ENCODE results near the gene EIF4G3.

EIF4G3 gene

DNA sequence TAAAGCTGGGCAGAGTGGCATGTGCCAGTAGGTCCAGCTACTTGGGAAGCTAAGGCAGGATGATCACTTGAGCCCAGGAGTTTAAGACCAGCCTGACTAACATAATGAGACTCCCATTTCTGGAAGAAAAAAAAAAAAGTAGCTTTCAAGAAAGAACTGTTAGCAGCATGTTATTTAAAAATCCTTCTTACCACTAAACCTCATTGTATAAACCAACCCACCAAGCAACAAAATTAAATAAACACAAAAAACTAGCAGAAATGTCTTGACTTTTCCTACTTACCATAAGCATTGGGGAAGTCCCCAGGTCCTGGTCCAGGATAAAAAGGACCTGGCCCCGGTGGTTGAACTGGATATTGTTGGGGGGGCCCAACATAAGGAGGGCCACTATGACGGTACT, 196.6 kb downstream of the EIF4G3 start (continued):
- TF ChIP-seq, protein P1, sequence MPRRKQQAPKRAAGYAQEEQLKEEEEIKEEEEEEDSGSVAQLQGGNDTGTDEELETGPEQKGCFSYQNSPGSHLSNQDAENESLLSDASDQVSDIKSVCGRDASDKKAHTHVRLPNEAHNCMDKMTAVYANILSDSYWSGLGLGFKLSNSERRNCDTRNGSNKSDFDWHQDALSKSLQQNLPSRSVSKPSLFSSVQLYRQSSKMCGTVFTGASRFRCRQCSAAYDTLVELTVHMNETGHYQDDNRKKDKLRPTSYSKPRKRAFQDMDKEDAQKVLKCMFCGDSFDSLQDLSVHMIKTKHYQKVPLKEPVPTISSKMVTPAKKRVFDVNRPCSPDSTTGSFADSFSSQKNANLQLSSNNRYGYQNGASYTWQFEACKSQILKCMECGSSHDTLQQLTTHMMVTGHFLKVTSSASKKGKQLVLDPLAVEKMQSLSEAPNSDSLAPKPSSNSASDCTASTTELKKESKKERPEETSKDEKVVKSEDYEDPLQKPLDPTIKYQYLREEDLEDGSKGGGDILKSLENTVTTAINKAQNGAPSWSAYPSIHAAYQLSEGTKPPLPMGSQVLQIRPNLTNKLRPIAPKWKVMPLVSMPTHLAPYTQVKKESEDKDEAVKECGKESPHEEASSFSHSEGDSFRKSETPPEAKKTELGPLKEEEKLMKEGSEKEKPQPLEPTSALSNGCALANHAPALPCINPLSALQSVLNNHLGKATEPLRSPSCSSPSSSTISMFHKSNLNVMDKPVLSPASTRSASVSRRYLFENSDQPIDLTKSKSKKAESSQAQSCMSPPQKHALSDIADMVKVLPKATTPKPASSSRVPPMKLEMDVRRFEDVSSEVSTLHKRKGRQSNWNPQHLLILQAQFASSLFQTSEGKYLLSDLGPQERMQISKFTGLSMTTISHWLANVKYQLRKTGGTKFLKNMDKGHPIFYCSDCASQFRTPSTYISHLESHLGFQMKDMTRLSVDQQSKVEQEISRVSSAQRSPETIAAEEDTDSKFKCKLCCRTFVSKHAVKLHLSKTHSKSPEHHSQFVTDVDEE (CRISPR knock-in tag; IDR thresholded peaks at IDR 0.05): no peak
- TF ChIP-seq ISL1 (CRISPR knock-in tag; IDR thresholded peaks at IDR 0.05) (no peak), ESRRG (CRISPR knock-in tag; IDR thresholded peaks at IDR 0.05) (no peak)

GRCh38 chr1:20978413-20978812, 198.3 kb downstream of the EIF4G3 start:
- peak; percentile 65 for ATAC-seq
- TF ChIP-seq ZNF70 (CRISPR knock-in tag; IDR thresholded peaks at IDR 0.05) (no peak), ISL1 (CRISPR knock-in tag; IDR thresholded peaks at IDR 0.05) (peak; percentile 75), SNAI2 (CRISPR knock-in tag; IDR thresholded peaks at IDR 0.05) (no peak), TCF4 (CRISPR knock-in tag; IDR thresholded peaks at IDR 0.05; ENCODE audit: borderline replicate concordance) (peak; percentile 27; the same call in 1 of the 2 replicates), ZFP3 (CRISPR knock-in tag; IDR thresholded peaks at IDR 0.05) (no peak), CSRNP3 (CRISPR knock-in tag; IDR thresholded peaks at IDR 0.05) (no peak), PPARA (CRISPR knock-in tag; IDR thresholded peaks at IDR 0.05; ENCODE audit: borderline replicate concordance) (no peak), ZNF565 (CRISPR knock-in tag; conservative IDR thresholded peaks at IDR 0.05; ENCODE audit: low read depth) (no peak)

GRCh38 chr1:20975668-20976067, 201.0 kb downstream of the EIF4G3 start:
- TF ChIP-seq SNAI2 (CRISPR knock-in tag; IDR thresholded peaks at IDR 0.05) (no peak), ARNTL (CRISPR knock-in tag; IDR thresholded peaks at IDR 0.05; ENCODE audit: borderline replicate concordance, low read depth) (no peak), PPARA (CRISPR knock-in tag; IDR thresholded peaks at IDR 0.05; ENCODE audit: borderline replicate concordance) (no peak), ZNF8 (CRISPR knock-in tag; IDR thresholded peaks at IDR 0.05) (no peak), ZNF565 (CRISPR knock-in tag; conservative IDR thresholded peaks at IDR 0.05; ENCODE audit: low read depth) (no peak), BACH2 (CRISPR knock-in tag; IDR thresholded peaks at IDR 0.05; ENCODE audit: borderline replicate concordance) (no peak), TOX (CRISPR knock-in tag; IDR thresholded peaks at IDR 0.05; ENCODE audit: borderline replicate concordance) (no peak), ESRRG (CRISPR knock-in tag; IDR thresholded peaks at IDR 0.05) (no peak), ZC3H10 (CRISPR knock-in tag; IDR thresholded peaks at IDR 0.05) (no peak), GLIS3 (CRISPR knock-in tag; IDR thresholded peaks at IDR 0.05) (no peak)

DNA sequence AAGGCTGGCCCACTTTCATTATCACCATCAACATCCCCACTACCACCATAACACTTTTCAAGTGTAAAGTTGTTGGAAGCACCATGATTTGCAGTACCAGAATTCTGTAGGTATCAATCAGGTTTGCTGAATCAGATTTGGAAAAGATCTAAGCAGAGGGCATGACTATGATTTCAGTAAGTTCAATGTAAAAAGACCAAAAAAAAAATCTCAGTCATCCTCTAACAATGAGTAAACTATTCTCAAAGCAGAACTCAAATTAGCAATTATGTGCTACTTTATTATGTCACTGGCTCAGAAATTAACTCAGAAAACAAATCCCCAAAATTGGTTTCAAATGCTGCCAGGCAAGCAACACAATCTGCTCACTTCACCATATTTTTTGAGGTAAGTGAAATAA, 201.7 kb downstream of the EIF4G3 start:
- no peak for TF ChIP-seq ESRRG (CRISPR knock-in tag; IDR thresholded peaks at IDR 0.05)
- no peak for TF ChIP-seq CSDC2 (CRISPR knock-in tag; IDR thresholded peaks at IDR 0.05)
- TF ChIP-seq ZFP3 (CRISPR knock-in tag; IDR thresholded peaks at IDR 0.05): no peak
- no peak for TF ChIP-seq TCF4 (CRISPR knock-in tag; IDR thresholded peaks at IDR 0.05; ENCODE audit: borderline replicate concordance)
- no peak for TF ChIP-seq ZNF8 (CRISPR knock-in tag; IDR thresholded peaks at IDR 0.05)
- no peak for TF ChIP-seq ISL1 (CRISPR knock-in tag; IDR thresholded peaks at IDR 0.05)
- no peak for TF ChIP-seq GLIS3 (CRISPR knock-in tag; IDR thresholded peaks at IDR 0.05)
- no peak for TF ChIP-seq BACH2 (CRISPR knock-in tag; IDR thresholded peaks at IDR 0.05; ENCODE audit: borderline replicate concordance)
- TF ChIP-seq SNAI2 (CRISPR knock-in tag; IDR thresholded peaks at IDR 0.05): no peak
- TF ChIP-seq CSRNP3 (CRISPR knock-in tag; IDR thresholded peaks at IDR 0.05): no peak
- TF ChIP-seq CREB5 (CRISPR knock-in tag; IDR thresholded peaks at IDR 0.05; ENCODE audit: low read depth): no peak
- TF ChIP-seq OSR1 (CRISPR knock-in tag; IDR thresholded peaks at IDR 0.05): no peak
- no peak for ATAC-seq

More at GRCh38 chr1:20975668-20976067, 201.0 kb downstream of the EIF4G3 start:
- no peak for ATAC-seq

GRCh38 chr1:20974069-20974468, 202.6 kb downstream of the EIF4G3 start:
- TF ChIP-seq SNAI2 (CRISPR knock-in tag; IDR thresholded peaks at IDR 0.05) (no peak), ZNF8 (CRISPR knock-in tag; IDR thresholded peaks at IDR 0.05) (no peak), GLIS3 (CRISPR knock-in tag; IDR thresholded peaks at IDR 0.05) (no peak), TCF4 (CRISPR knock-in tag; IDR thresholded peaks at IDR 0.05; ENCODE audit: borderline replicate concordance) (no peak), ZNF70 (CRISPR knock-in tag; IDR thresholded peaks at IDR 0.05) (no peak), RARB (CRISPR knock-in tag; IDR thresholded peaks at IDR 0.05) (no peak), OSR1 (CRISPR knock-in tag; IDR thresholded peaks at IDR 0.05) (no peak), ZFP3 (CRISPR knock-in tag; IDR thresholded peaks at IDR 0.05) (no peak)
- TF ChIP-seq, protein P1 (CRISPR knock-in tag; IDR thresholded peaks at IDR 0.05): no peak
- ATAC-seq: peak; percentile 60
